Measurements from ENCODE around the gene MTMR12.

DNA sequence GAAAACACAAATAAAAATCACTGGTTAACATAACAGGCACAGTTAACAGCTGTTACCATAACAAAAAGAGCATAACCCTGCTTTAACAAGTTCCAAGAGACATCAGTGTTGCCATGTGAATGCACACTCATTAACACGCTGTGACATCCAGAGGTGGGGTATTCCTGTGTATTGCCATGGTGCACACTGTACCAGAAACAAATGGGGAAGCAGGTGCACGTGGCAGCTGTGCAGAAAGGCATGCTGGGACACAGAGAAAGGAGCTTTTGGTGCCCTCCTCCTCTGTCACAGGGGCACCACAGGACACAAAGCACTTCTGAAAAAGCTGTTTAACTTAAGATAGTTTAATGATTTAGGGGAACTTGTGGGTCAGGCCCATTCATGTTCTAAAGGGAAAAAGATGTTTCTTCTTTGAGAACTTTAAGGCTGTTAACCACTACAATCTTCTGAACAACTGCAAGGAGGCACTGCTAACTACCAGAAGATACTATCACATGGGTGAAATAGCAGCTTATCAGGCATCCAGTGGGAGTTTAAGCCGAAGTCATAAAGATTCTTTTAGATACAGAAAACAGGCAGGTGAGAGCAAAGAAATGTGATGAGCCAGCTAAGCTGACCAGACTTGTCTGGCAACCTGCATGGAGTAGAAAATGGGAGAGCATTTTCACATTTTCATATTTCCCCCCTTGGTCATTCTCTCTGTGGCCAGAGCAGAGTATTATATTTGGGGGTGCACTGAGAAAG is 82.2 kb downstream of the MTMR12 start:
- TF ChIP-seq POLR2A (IDR thresholded peaks at IDR 0.05) = no peak
- TF ChIP-seq CTCF (IDR thresholded peaks at IDR 0.05) = no peak
